GM21515 (cell line): ENCODE data around the gene PELI2.

Experiments used
- ATAC-seq: cut with Tn5 transposase; IDR thresholded peaks from one replicate; pipeline ENCODE4 v1.9.1; 2021; ENCODE audit not compliant: unreplicated experiment

PELI2 gene

GRCh38 chr14:56170877-56171422 lies 52.7 kb downstream of the PELI2 start:
- no peak for ATAC-seq

GRCh38 chr14:56172074-56172473 lies 53.9 kb downstream of the PELI2 start:
- no peak for ATAC-seq

GRCh38 chr14:56172571-56172971 lies 54.4 kb downstream of the PELI2 start:
- ATAC-seq = no peak

GRCh38 chr14:56173365-56173922 lies 55.2 kb downstream of the PELI2 start:
- ATAC-seq = no peak

GRCh38 chr14:56175773-56176172 lies 57.6 kb downstream of the PELI2 start:
- ATAC-seq = no peak

GRCh38 chr14:56176530-56176929 lies 58.3 kb downstream of the PELI2 start:
- ATAC-seq = no peak

GRCh38 chr14:56177036-56177435 lies 58.8 kb downstream of the PELI2 start:
- no peak for ATAC-seq

- no peak for ATAC-seq
These were observed 62.7 kb downstream of the PELI2 start for GRCh38 chr14:56180754-56181542.

- ATAC-seq = no peak
These were observed 63.5 kb downstream of the PELI2 start for GRCh38 chr14:56181681-56182085.

- no peak for ATAC-seq
These were observed 64.2 kb downstream of the PELI2 start for GRCh38 chr14:56182410-56182809.

- ATAC-seq = no peak
These were observed 65.5 kb downstream of the PELI2 start for GRCh38 chr14:56183631-56184157.

- no peak for ATAC-seq
These were observed 67.8 kb downstream of the PELI2 start for GRCh38 chr14:56185992-56186391.

GRCh38 chr14:56187736-56188135 lies 69.5 kb downstream of the PELI2 start:
- no peak for ATAC-seq

- ATAC-seq = no peak
These were observed 71.1 kb downstream of the PELI2 start for GRCh38 chr14:56189307-56189706.

- ATAC-seq = no peak
These were observed 75.1 kb downstream of the PELI2 start for GRCh38 chr14:56193347-56193746.

- no peak for ATAC-seq
These were observed 75.8 kb downstream of the PELI2 start for GRCh38 chr14:56194042-56194441.

GRCh38 chr14:56195223-56195622 lies 77.0 kb downstream of the PELI2 start:
- ATAC-seq = no peak

- ATAC-seq = peak; percentile 49
These were observed 77.5 kb downstream of the PELI2 start for GRCh38 chr14:56195704-56196103.

GRCh38 chr14:56196274-56196673 lies 78.1 kb downstream of the PELI2 start:
- no peak for ATAC-seq

GRCh38 chr14:56197150-56197549 lies 78.9 kb downstream of the PELI2 start:
- no peak for ATAC-seq

GRCh38 chr14:56198438-56198837 lies 80.2 kb downstream of the PELI2 start:
- ATAC-seq = no peak
